ENCODE data around the gene KDM2A.

GRCh38 chr11:67271205-67271540 is 152.1 kb downstream of the KDM2A start:
- no peak for TF ChIP-seq CTCF (IDR thresholded peaks at IDR 0.05)
- TF ChIP-seq POLR2A (IDR thresholded peaks at IDR 0.05) = no peak
- TF ChIP-seq POLR2AphosphoS5 (IDR thresholded peaks at IDR 0.05) = no peak
